Activated B cell treated with CpG ODN at 0.5 μM for 24 hours (primary cell): ENCODE data around the gene KDM5C. TPM values are rescaled to one million over a fixed set of nuclear protein-coding genes. Genes with fewer than 3 reads are reported as not detected.
"Not testable (repeated sequence)": the region's sequence is repeated elsewhere in the genome, so short reads cannot be mapped to it uniquely, and the experiment has no call there.

Source experiments
- ATAC-seq: fragments of 200-7000 bp; cut with Tn5 transposase; one replicate; pipeline ENCODE4 v1.10.0; 2021; ENCODE audit warnings: low read depth, mild to moderate bottlenecking, moderate library complexity
- CTCF ChIA-PET: fragments of 350-600 bp; sonication (Branson Sonifier 250); formaldehyde crosslinking; loops from one replicate; lab custom pipeline; 2021; ENCODE audit warnings: antibody characterized with exemption; lab: Charles Lee
- POLR2A ChIA-PET: fragments of 350-600 bp; sonication (Branson Sonifier 250); formaldehyde crosslinking; loops from one replicate; lab custom pipeline; 2021; ENCODE audit warnings: antibody characterized with exemption; lab: Charles Lee
- DNase-seq: peaks from one replicate; pipeline ENCODE4 v3.0.0; 2022
- H3K27ac Mint-ChIP-seq: one replicate; pipeline ENCODE4 v1.8.0; 2020; ENCODE audit warnings: mixed read lengths
- H3K27me3 Mint-ChIP-seq: one replicate; pipeline ENCODE4 v1.8.0; 2021; ENCODE audit warnings: mixed read lengths
- H3K36me3 Mint-ChIP-seq: one replicate; pipeline ENCODE4 v1.8.0; 2021; ENCODE audit warnings: low read depth, mixed read lengths
- H3K4me1 Mint-ChIP-seq: one replicate; pipeline ENCODE4 v1.8.0; 2021; ENCODE audit warnings: mixed read lengths
- H3K4me3 Mint-ChIP-seq: one replicate; pipeline ENCODE4 v1.8.0; 2020; ENCODE audit warnings: mild to moderate bottlenecking, mixed read lengths
- H3K9me3 Mint-ChIP-seq: one replicate; pipeline ENCODE4 v1.8.0; 2020; ENCODE audit warnings: mixed read lengths
- intact Hi-C: fragments of 100-400 bp; cut with micrococcal nuclease; formaldehyde crosslinking; loops from one replicate; pipeline ENCODE4 v1.15.1; 2024
- total RNA-seq: library from RNA; stranded (reverse); gene quantifications from 2 replicates; pipeline ENCODE4 v1.2.3, GENCODE V29; 2022
- TF ChIP-seq, protein P1 (sequence below): fragments of 200-600 bp; IDR thresholded peaks from one replicate; pipeline ENCODE4 v1.8.0; 2022; ENCODE audit warnings: antibody characterized with exemption, mild to moderate bottlenecking

KDM5C gene
- total RNA-seq, 1 donor from 2014 or later = 109 TPM

DNA sequence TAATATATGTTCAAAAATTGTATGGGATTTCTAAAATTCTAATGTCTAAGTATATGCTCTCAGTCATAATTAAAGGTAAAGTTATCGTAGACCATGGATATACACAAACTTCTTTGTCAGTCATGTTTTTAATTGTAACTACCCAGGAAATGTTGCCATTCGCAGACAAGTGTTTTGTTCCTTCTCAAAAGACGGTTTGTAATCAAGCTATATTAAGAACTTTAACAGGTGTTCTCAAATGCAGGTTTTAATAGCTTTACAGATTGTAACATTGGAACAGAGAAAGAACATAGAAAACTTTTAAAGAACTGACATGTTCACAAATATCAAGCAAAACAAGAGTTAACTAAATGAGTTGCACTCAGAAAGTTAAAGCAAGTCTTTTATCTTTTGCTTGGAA lies 58.9 kb downstream of the KDM5C start:
- ATAC-seq (no peak), DNase-seq (no peak)
- TF ChIP-seq, protein P1, sequence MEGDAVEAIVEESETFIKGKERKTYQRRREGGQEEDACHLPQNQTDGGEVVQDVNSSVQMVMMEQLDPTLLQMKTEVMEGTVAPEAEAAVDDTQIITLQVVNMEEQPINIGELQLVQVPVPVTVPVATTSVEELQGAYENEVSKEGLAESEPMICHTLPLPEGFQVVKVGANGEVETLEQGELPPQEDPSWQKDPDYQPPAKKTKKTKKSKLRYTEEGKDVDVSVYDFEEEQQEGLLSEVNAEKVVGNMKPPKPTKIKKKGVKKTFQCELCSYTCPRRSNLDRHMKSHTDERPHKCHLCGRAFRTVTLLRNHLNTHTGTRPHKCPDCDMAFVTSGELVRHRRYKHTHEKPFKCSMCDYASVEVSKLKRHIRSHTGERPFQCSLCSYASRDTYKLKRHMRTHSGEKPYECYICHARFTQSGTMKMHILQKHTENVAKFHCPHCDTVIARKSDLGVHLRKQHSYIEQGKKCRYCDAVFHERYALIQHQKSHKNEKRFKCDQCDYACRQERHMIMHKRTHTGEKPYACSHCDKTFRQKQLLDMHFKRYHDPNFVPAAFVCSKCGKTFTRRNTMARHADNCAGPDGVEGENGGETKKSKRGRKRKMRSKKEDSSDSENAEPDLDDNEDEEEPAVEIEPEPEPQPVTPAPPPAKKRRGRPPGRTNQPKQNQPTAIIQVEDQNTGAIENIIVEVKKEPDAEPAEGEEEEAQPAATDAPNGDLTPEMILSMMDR = no peak
- intact Hi-C loops = no loop called here
- H3K4me3 Mint-ChIP-seq = no peak overlapping the region
- H3K27ac Mint-ChIP-seq = no peak overlapping the region
- peaks cover 6% of the 10 kb centered on the region for H3K36me3 Mint-ChIP-seq
- no peaks in the 10 kb centered on the region for H3K27me3 Mint-ChIP-seq
- POLR2A ChIA-PET = no interaction called here
- H3K9me3 Mint-ChIP-seq = no peaks in the 10 kb centered on the region
- CTCF ChIA-PET = no interaction called here
- H3K4me1 Mint-ChIP-seq = no peaks in the 10 kb centered on the region

DNA sequence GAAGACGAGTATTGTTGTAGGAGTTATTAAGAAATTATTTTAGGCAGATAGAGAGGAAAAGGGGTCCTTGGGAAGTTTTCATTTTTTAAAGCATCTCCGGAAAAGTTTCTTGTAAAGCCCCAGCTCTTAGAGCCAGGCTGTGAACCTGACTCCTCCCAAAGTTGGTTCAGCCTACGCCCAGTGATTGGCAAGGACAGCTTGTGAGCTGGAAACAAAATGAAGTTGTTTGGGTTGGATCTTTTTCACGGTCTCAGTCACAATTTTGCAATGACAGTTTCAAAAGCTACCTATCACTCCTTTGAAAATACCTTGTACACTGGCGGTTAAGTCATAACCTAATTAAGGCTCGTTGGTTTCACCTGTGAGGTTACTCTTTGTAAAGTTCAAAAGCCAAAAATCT lies 60.4 kb downstream of the KDM5C start:
- H3K9me3 Mint-ChIP-seq, ATAC-seq, DNase-seq, intact Hi-C loops, H3K4me1 Mint-ChIP-seq, H3K27me3 Mint-ChIP-seq, CTCF ChIA-PET, H3K36me3 Mint-ChIP-seq, H3K27ac Mint-ChIP-seq, H3K4me3 Mint-ChIP-seq, POLR2A ChIA-PET: not testable (repeated sequence)

DNA sequence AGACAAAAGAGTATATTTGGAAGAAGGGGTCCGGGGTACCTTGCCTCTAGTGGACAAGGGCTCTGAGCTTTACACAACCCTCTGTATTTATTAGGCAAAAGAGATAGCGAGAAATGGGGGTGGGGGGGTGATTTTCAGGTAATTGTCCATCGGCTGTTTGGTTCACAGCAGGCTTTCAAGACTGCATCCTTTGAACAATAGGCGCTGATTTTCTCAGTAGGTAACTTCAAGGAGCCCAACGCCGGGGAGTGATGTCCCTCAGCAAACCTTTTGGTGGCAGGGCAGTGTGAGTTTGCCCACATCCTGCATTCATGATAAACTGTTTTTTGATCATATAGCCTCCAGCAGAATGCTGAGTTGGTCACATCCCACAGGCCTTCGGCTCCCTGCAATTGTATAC lies 61.6 kb downstream of the KDM5C start:
- no peak for DNase-seq
- no peaks in the 10 kb centered on the region for H3K4me1 Mint-ChIP-seq
- no peak overlapping the region for H3K4me3 Mint-ChIP-seq
- H3K9me3 Mint-ChIP-seq = no peaks in the 10 kb centered on the region
- no peaks in the 10 kb centered on the region for H3K27me3 Mint-ChIP-seq
- TF ChIP-seq, protein P1 = no peak
- CTCF ChIA-PET = no interaction called here
- peaks cover 3% of the 10 kb centered on the region for H3K36me3 Mint-ChIP-seq
- intact Hi-C loops = no loop called here
- H3K27ac Mint-ChIP-seq = no peak overlapping the region
- POLR2A ChIA-PET = no interaction called here
- ATAC-seq = no peak

DNA sequence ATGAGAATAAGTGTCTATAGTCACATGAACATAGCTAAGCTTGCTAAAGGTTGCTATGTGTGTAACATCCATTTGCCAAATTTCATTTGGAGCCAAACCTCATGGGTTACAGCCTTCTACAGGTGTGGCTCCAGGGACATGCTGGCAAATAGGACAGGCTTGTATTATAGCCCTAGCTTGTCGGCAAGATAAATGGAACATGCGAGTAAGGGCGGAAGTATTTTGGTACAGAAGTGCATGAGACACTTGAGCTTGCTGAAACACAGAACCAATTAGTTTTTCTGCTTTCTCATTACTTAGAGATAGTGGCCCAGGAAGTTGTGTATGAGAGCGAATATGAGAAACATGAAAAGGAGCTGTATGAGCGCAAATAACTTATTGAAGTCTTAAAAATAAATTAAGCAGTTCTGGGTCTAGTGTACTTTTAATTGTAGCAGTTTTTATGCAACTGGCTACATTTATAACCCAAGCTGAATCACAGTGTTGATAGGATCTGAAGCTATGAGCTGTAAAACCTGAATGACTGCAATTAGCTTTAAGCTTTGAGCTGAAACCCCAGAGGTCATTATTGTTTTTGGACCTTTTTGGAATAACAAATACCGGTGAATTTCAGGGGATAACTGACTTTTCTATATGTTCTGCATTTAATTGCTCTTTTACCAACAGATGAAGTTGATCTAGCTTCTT lies 64.6 kb downstream of the KDM5C start:
- H3K4me1 Mint-ChIP-seq = no peaks in the 10 kb centered on the region
- intact Hi-C loops = no loop called here
- H3K27me3 Mint-ChIP-seq = no peaks in the 10 kb centered on the region
- H3K27ac Mint-ChIP-seq = no peak overlapping the region
- CTCF ChIA-PET = no interaction called here
- no peak for ATAC-seq
- H3K4me3 Mint-ChIP-seq = no peak overlapping the region
- TF ChIP-seq, protein P1 = no peak
- no peak for DNase-seq
- POLR2A ChIA-PET = no interaction called here
- H3K9me3 Mint-ChIP-seq = no peaks in the 10 kb centered on the region
- no peaks in the 10 kb centered on the region for H3K36me3 Mint-ChIP-seq

GRCh38 chrX:53159184-53159583 lies 65.8 kb downstream of the KDM5C start:
- Mint-ChIP-seq H3K9me3 (no peaks in the 10 kb centered on the region), H3K27me3 (no peaks in the 10 kb centered on the region), H3K4me3 (no peak overlapping the region), H3K36me3 (no peaks in the 10 kb centered on the region), H3K4me1 (no peaks in the 10 kb centered on the region), H3K27ac (no peak overlapping the region)
- intact Hi-C loops = no loop called here
- ChIA-PET POLR2A (no interaction called here), CTCF (no interaction called here)
- no peak for DNase-seq
- no peak for ATAC-seq
- TF ChIP-seq, protein P1 = no peak

DNA sequence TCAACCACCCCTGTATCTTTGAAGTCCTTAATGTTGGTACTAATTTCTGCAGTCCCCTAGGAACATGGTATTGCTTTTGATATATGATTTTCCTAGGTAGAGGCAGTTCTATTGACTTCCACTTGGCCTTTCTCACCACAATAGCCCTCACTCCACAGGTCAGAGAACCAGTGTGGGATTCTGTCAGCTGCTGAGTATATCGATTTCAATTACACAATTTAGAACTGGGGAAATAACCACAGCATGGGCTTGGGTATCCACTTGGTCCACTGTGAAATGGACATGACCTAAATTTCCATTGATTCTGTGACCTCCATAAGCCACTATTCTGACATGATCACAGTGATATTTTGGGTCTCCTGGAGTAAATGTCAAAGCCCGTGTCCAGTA lies 68.8 kb downstream of the KDM5C start:
- CTCF ChIA-PET = no interaction called here
- ATAC-seq (no peak), DNase-seq (no peak)
- Mint-ChIP-seq H3K4me1 (no peaks in the 10 kb centered on the region), H3K9me3 (no peaks in the 10 kb centered on the region), H3K4me3 (no peak overlapping the region), H3K27ac (no peak overlapping the region), H3K36me3 (no peaks in the 10 kb centered on the region), H3K27me3 (no peaks in the 10 kb centered on the region)
- intact Hi-C loops = no loop called here
- TF ChIP-seq, protein P1 = no peak
- POLR2A ChIA-PET = no interaction called here
